ENCODE data around the gene SAMM50.

Gene SAMM50

DNA sequence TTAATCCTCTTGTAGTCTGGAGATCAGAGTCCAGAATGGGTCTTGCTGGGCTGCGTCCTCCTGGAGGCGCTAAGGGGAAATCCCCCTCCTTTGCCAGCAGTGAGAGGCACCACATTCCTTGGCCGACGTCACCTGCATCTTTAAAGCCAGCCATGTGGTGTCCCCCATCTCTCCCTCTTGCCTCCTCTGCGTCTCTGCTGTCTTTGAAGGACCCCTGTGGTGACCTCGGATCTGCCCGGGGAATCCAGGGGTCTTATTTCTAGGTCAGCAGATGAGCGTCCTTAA lies 41.7 kb downstream of the SAMM50 start:
- H3K4me3 ChIP-seq (ENCODE audit: control insufficient read depth, low read depth, low read length): no peak overlapping the region
- no peak for DNase-seq (ENCODE audit: low read depth)
- TF ChIP-seq CTCF (conservative IDR thresholded peaks at IDR 0.05; ENCODE audit: control insufficient read depth, insufficient read depth, low read depth, low read length): no peak

- no peak for TF ChIP-seq CTCF (conservative IDR thresholded peaks at IDR 0.05; ENCODE audit: control insufficient read depth, insufficient read depth, low read depth, low read length)
- DNase-seq (ENCODE audit: low read depth): no peak
Observed at GRCh38 chr22:43998679-43999264, 43.5 kb downstream of the SAMM50 start.

GRCh38 chr22:43999378-43999777 lies 44.1 kb downstream of the SAMM50 start:
- TF ChIP-seq CTCF (conservative IDR thresholded peaks at IDR 0.05; ENCODE audit: control insufficient read depth, insufficient read depth, low read depth, low read length): no peak
- no peak overlapping the region for H3K4me3 ChIP-seq (ENCODE audit: control insufficient read depth, low read depth, low read length)
- DNase-seq (ENCODE audit: low read depth): no peak

More at GRCh38 chr22:43998679-43999264, 43.5 kb downstream of the SAMM50 start:
- H3K4me3 ChIP-seq (ENCODE audit: control insufficient read depth, low read depth, low read length): no peak overlapping the region

GRCh38 chr22:44000123-44000522 lies 44.9 kb downstream of the SAMM50 start:
- H3K4me3 ChIP-seq (ENCODE audit: control insufficient read depth, low read depth, low read length): no peak overlapping the region
- DNase-seq (ENCODE audit: low read depth): no peak
- no peak for TF ChIP-seq CTCF (conservative IDR thresholded peaks at IDR 0.05; ENCODE audit: control insufficient read depth, insufficient read depth, low read depth, low read length)

GRCh38 chr22:44001521-44001920 lies 46.3 kb downstream of the SAMM50 start:
- TF ChIP-seq CTCF (conservative IDR thresholded peaks at IDR 0.05; ENCODE audit: control insufficient read depth, insufficient read depth, low read depth, low read length): no peak
- no peak for DNase-seq (ENCODE audit: low read depth)
- H3K4me3 ChIP-seq (ENCODE audit: control insufficient read depth, low read depth, low read length): no peak overlapping the region

DNA sequence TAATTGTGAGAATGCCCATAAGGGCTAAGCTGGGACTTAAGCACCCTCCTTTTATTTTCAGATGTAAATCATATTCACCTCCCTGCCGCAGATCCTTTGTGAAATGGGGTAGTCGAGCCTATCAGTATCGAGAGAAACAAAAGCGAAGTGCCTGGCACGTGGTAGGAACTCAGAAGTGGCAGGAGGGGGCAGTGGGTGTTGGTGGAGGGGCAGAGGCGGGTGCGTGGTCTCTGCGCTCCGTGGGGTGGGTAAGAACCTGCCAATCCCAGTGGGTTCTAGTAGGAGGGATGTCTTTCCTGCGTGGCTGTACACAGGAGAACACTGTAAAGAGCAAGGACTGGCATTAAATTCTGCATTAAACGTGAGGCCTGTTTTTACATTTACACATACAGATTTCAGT lies 47.1 kb downstream of the SAMM50 start:
- H3K4me3 ChIP-seq (ENCODE audit: control insufficient read depth, low read depth, low read length): no peak overlapping the region
- TF ChIP-seq CTCF (conservative IDR thresholded peaks at IDR 0.05; ENCODE audit: control insufficient read depth, insufficient read depth, low read depth, low read length): no peak
- no peak for DNase-seq (ENCODE audit: low read depth)

- DNase-seq (ENCODE audit: low read depth): no peak
- no peak for TF ChIP-seq CTCF (conservative IDR thresholded peaks at IDR 0.05; ENCODE audit: control insufficient read depth, insufficient read depth, low read depth, low read length)
- no peak overlapping the region for H3K4me3 ChIP-seq (ENCODE audit: control insufficient read depth, low read depth, low read length)
Observed at GRCh38 chr22:44002997-44003396, 47.8 kb downstream of the SAMM50 start.
